PC-3 (cell line): Measurements from ENCODE around the gene SULF2. TPM values are rescaled to one million over a fixed set of nuclear protein-coding genes. Genes with fewer than 3 reads are reported as not detected.

ENCODE experiments used
- ATAC-seq: fragments of 200-7000 bp; cut with Tn5 transposase; 2 replicates; pipeline ENCODE4 v1.9.1; 2020; ENCODE audit warnings: mild to moderate bottlenecking, moderate library complexity
- BruUV-seq: library from RNA; stranded (reverse); fragments of 400-500 nt; replicated peaks from 2 replicates; lab custom pipeline; 2021; lab: Mats Ljungman, UMichigan
- CTCF ChIA-PET: fragments of 300-600 bp; sonication (Branson Sonifier 250); formaldehyde crosslinking; loops from one replicate; lab custom pipeline; 2022; ENCODE audit warnings: antibody characterized with exemption; lab: Charles Lee
- POLR2A ChIA-PET: fragments of 300-600 bp; sonication (Branson Sonifier 250); formaldehyde crosslinking; loops from one replicate; lab custom pipeline; 2022; ENCODE audit warnings: antibody characterized with exemption; ENCODE audit not compliant: unreplicated experiment; lab: Charles Lee
- DNase-seq: peaks from one replicate; pipeline ENCODE4 v3.0.0-alpha.2; 2015
- H2AFZ ChIP-seq: fragments of 300-600 bp; sonication (generic); 2 replicates; pipeline ENCODE4 v1.6.0; 2016; ENCODE audit warnings: antibody characterized with exemption, low read length
- H3F3A ChIP-seq: fragments of 300-600 bp; sonication (generic); one replicate; pipeline ENCODE4 v1.6.0; 2017; ENCODE audit warnings: antibody characterized with exemption, low read length, control low read depth, mild to moderate bottlenecking; ENCODE audit not compliant: unreplicated experiment
- H3K27ac ChIP-seq: fragments of 300-600 bp; sonication (generic); 2 replicates; pipeline ENCODE4 v1.5.1; 2016; ENCODE audit warnings: mild to moderate bottlenecking, low read length
- H3K27me3 ChIP-seq: fragments of 300-600 bp; sonication (generic); 2 replicates; pipeline ENCODE4 v1.6.1; 2016; ENCODE audit warnings: low read length, mixed read lengths
- H3K36me3 ChIP-seq: fragments of 300-600 bp; sonication (generic); 2 replicates; pipeline ENCODE4 v1.6.1; 2016; ENCODE audit warnings: low read depth, mixed run types, low read length, mixed read lengths
- H3K4me1 ChIP-seq: fragments of 300-600 bp; sonication (generic); 2 replicates; pipeline ENCODE4 v1.5.1; 2016; ENCODE audit warnings: low read length; ENCODE audit not compliant: insufficient read depth
- H3K4me2 ChIP-seq: fragments of 300-600 bp; sonication (generic); 2 replicates; pipeline ENCODE4 v1.6.0; 2016; ENCODE audit warnings: low read length
- H3K4me3 ChIP-seq: fragments of 300-600 bp; sonication (generic); 2 replicates; pipeline ENCODE4 v1.5.1; 2016; ENCODE audit warnings: mild to moderate bottlenecking, low read length, mixed read lengths
- H3K79me2 ChIP-seq: fragments of 300-600 bp; sonication (generic); 2 replicates; pipeline ENCODE4 v1.6.1; 2017; ENCODE audit warnings: low read length, mixed read lengths
- H3K9ac ChIP-seq: fragments of 300-600 bp; sonication (generic); 2 replicates; pipeline ENCODE4 v1.6.0; 2016; ENCODE audit warnings: mild to moderate bottlenecking, low read length
- H3K9me2 ChIP-seq: fragments of 300-600 bp; sonication (generic); replicated peaks from 2 replicates; pipeline ENCODE4 v1.6.1; 2016; ENCODE audit warnings: mixed run types, low read length, mixed read lengths
- H3K9me3 ChIP-seq: fragments of 300-600 bp; sonication (generic); 2 replicates; pipeline ENCODE4 v1.6.1; 2016; ENCODE audit warnings: low read length, mixed read lengths
- H4K20me1 ChIP-seq: fragments of 300-600 bp; sonication (generic); 2 replicates; pipeline ENCODE4 v1.6.1; 2016; ENCODE audit warnings: low read length, mixed read lengths
- CTCF ChIP-seq: fragments of 300-600 bp; sonication (generic); conservative IDR thresholded peaks from 2 replicates; pipeline ENCODE4 v1.5.1; 2017; ENCODE audit warnings: antibody characterized with exemption, low read depth, mild to moderate bottlenecking, low read length
- EZH2 ChIP-seq: fragments of 300-600 bp; sonication (generic); IDR thresholded peaks from one replicate; pipeline ENCODE4 v1.6.1; 2017; ENCODE audit warnings: antibody characterized with exemption, mild to moderate bottlenecking, low read length; ENCODE audit not compliant: unreplicated experiment
- EZH2phosphoT487 ChIP-seq: fragments of 300-600 bp; sonication (generic); IDR thresholded peaks from 2 replicates; pipeline ENCODE4 v1.6.1; 2018; ENCODE audit warnings: mild to moderate bottlenecking, antibody characterized with exemption, low read length, borderline replicate concordance
- intact Hi-C: fragments of 100-400 bp; cut with micrococcal nuclease; formaldehyde crosslinking; loops from 2 replicates; pipeline ENCODE4 v1.9.0; 2023
- total RNA-seq: library from RNA; depleted of rRNA; stranded (reverse); fragments of >200 nt; gene quantifications from 2 replicates; pipeline ENCODE4 v1.2.3, GENCODE V29; 2014

Gene SULF2
- total RNA-seq, 1 experiment from 2014 or later: 340 TPM

- CTCF ChIA-PET: no interaction called here
- no peaks in the 10 kb centered on the region for H3K27me3 ChIP-seq
- TF ChIP-seq EZH2phosphoT487: no peak
- no peak for TF ChIP-seq EZH2
- no peak for TF ChIP-seq CTCF
- no peaks in the 10 kb centered on the region for H3K9me2 ChIP-seq
- H3K79me2 ChIP-seq: peaks cover 32% of the 10 kb centered on the region
- H3K36me3 ChIP-seq: peaks cover 40% of the 10 kb centered on the region
- H3F3A ChIP-seq: no peaks in the 10 kb centered on the region
- no peak overlapping the region for H3K9ac ChIP-seq
- no TSS peak for BruUV-seq
- no peak overlapping the region for H3K4me2 ChIP-seq
- no peak overlapping the region for H3K4me3 ChIP-seq
- H3K4me1 ChIP-seq: no peaks in the 10 kb centered on the region
- no peak overlapping the region for H3K27ac ChIP-seq
- intact Hi-C loops: no loop called here
- POLR2A ChIA-PET: no interaction called here
- no peaks in the 10 kb centered on the region for H3K9me3 ChIP-seq
- H4K20me1 ChIP-seq: peaks cover 16% of the 10 kb centered on the region; the same call in 1 of the 2 replicates
- H2AFZ ChIP-seq: no peak overlapping the region
- no peak for ATAC-seq
- no peak for DNase-seq
Measured at GRCh38 chr20:47737923-47738322, 47.4 kb downstream of the SULF2 start.

- H3K4me3 ChIP-seq: no peak overlapping the region
- intact Hi-C loops: no loop called here
- TF ChIP-seq EZH2 (no peak), CTCF (no peak), EZH2phosphoT487 (no peak)
- peaks cover 19% of the 10 kb centered on the region for H3K79me2 ChIP-seq
- no TSS peak for BruUV-seq
- H3K9me2 ChIP-seq: no peaks in the 10 kb centered on the region
- peaks cover 40% of the 10 kb centered on the region for H3K36me3 ChIP-seq
- H2AFZ ChIP-seq: no peak overlapping the region
- H3K27ac ChIP-seq: no peak overlapping the region
- no peaks in the 10 kb centered on the region for H3K4me1 ChIP-seq
- H4K20me1 ChIP-seq: peaks cover 16% of the 10 kb centered on the region; the same call in 1 of the 2 replicates
- no peaks in the 10 kb centered on the region for H3K27me3 ChIP-seq
- H3K4me2 ChIP-seq: no peak overlapping the region
- no peaks in the 10 kb centered on the region for H3K9me3 ChIP-seq
- ChIA-PET CTCF (no interaction called here), POLR2A (no interaction called here)
- no peak overlapping the region for H3K9ac ChIP-seq
- H3F3A ChIP-seq: no peaks in the 10 kb centered on the region
- DNase-seq: no peak
- ATAC-seq: no peak
Measured at GRCh38 chr20:47736570-47737152, 48.6 kb downstream of the SULF2 start.
